GM10266 (cell line): ENCODE results near the gene SMIM17.

ENCODE experiments used
- DNase-seq: peaks from one replicate; pipeline ENCODE4 v3.0.0; 2012; ENCODE audit errors: extremely low spot score
- TF ChIP-seq, protein P1 (sequence below): IDR thresholded peaks from 2 replicates; pipeline ENCODE4 v1.5.1; 2012; ENCODE audit warnings: mild to moderate bottlenecking, low read depth; ENCODE audit not compliant: control insufficient read depth, insufficient read depth; ENCODE audit errors: missing control alignments

The SMIM17 gene

DNA sequence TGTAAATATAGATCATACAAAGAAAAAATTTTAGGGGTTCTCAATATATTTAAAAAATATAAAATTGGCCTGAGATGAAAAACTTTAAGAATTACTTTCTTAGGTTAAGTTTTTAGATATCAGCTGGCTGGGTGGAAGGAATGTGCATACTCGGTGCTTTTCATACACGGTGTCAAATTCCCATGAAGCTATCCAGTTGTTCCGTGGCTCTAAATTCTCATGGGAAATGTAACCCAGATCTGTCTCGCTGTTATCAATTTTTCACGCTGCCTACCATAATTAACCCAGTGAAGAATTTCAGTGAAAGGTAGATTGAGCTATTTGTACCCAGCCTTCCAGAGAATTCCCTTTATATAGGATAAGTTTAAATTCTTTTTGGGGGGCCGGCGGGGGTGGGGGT, 40.2 kb downstream of the SMIM17 start:
- DNase-seq: no peak
- TF ChIP-seq, protein P1, sequence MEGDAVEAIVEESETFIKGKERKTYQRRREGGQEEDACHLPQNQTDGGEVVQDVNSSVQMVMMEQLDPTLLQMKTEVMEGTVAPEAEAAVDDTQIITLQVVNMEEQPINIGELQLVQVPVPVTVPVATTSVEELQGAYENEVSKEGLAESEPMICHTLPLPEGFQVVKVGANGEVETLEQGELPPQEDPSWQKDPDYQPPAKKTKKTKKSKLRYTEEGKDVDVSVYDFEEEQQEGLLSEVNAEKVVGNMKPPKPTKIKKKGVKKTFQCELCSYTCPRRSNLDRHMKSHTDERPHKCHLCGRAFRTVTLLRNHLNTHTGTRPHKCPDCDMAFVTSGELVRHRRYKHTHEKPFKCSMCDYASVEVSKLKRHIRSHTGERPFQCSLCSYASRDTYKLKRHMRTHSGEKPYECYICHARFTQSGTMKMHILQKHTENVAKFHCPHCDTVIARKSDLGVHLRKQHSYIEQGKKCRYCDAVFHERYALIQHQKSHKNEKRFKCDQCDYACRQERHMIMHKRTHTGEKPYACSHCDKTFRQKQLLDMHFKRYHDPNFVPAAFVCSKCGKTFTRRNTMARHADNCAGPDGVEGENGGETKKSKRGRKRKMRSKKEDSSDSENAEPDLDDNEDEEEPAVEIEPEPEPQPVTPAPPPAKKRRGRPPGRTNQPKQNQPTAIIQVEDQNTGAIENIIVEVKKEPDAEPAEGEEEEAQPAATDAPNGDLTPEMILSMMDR: no peak

DNA sequence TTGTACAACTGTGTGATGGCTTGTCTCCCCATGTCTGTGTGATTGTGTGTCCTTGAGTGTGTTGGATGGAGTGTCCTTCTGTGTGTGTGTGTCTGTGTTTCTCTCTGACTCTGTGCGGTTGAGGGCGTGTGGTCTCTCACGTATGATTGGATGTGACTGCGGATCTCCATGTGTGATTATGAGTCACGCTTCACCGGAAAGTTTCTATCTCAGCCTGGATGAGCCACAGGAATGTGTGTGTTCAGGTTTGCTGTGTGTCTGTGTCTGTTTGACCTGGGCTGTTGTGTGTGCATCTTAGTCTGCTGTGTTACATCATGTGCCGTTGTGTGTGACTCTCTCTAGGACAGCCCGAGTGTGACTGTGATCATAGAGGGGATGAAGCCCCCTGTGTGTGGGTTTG, 44.1 kb downstream of the SMIM17 start:
- TF ChIP-seq, protein P1: no peak
- no peak for DNase-seq

- TF ChIP-seq, protein P1: no peak
- DNase-seq: no peak
These were observed 46.2 kb downstream of the SMIM17 start for GRCh38 chr19:56689198-56689597.

- DNase-seq: no peak
- TF ChIP-seq, protein P1: no peak
These were observed 47.7 kb downstream of the SMIM17 start for GRCh38 chr19:56690670-56691069.

DNA sequence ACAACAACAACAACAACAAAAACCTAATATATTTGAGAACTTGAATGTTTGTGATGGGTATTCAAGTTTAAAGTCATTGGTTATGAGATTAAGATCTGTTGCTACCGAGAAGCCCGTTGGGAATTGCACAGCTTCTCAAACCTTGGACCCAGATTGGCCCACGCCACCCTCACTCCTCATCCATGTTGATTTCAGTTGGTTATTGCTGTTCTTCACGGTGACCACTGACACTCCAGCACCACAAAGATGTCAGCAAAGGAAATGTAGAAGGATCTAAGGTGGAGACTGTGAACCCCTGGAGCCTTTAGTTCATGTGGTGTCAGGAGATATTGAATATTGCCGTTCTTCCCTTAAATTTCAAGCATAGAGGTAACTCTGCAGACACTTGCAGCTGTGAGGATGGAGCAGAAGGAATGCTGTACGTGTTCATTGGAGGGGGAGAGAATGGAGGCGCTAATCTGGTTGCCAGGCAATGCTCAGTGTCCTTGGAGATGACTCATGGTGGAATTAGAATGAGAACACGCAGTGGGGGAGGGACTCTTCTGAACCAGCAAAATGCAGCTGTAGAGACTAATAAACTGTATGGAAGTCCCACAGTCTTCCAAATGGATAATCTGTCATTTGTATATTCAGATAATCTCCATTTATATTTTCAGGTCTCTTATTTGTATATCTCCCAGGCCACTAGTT, 49.4 kb downstream of the SMIM17 start:
- no peak for DNase-seq
- TF ChIP-seq, protein P1: no peak

GRCh38 chr19:56699552-56699951, 56.6 kb downstream of the SMIM17 start:
- no peak for DNase-seq
- TF ChIP-seq, protein P1: no peak

DNA sequence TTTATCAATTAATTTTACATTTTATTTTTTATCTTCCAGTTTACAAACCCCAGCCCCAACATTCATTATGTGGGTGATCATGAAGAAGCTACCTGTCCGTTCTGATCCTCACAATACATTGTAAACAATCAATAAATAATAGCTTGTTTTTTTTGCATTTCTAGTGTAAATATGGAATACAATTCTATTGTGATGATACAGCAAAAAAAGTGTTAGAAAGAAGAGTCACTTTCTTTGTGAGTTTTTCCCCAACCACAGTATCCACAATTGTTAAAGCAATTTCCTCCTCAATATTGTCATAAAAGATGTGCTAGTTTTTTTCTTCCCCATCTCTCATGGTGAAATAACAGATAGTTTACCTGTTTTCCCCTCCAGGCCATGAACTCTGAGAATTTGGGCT, 58.9 kb downstream of the SMIM17 start:
- no peak for DNase-seq
- TF ChIP-seq, protein P1: no peak
